Measurements from ENCODE around the gene NFKBIE.

- no peak for TF ChIP-seq EZH2phosphoT487 (IDR thresholded peaks at IDR 0.05; ENCODE audit: low read depth, severe bottlenecking, unreplicated experiment)
- no peak for TF ChIP-seq CTCF (IDR thresholded peaks at IDR 0.05; ENCODE audit: poor library complexity)
- no peak for TF ChIP-seq EZH2 (IDR thresholded peaks at IDR 0.05; ENCODE audit: borderline replicate concordance)
Measured at GRCh38 chr6:44275271-44275748, 10.0 kb upstream of the NFKBIE start.

Data from hepatocyte (in vitro differentiated cells).